GM12891 (cell line): ENCODE measurements around the gene ZNF648.

Source experiments
- POLR2A ChIP-seq: IDR thresholded peaks from 2 replicates; pipeline ENCODE4 v1.6.1; 2011; ENCODE audit warnings: low read depth, low read length, control low read depth
- POLR2AphosphoS5 ChIP-seq: IDR thresholded peaks from 2 replicates; pipeline ENCODE4 v1.6.1; 2011; ENCODE audit warnings: low read depth, low read length, control low read depth
- TAF1 ChIP-seq: IDR thresholded peaks from 2 replicates; pipeline ENCODE4 v1.6.1; 2011; ENCODE audit warnings: low read depth, low read length, control low read depth

- TF ChIP-seq TAF1 = no peak
- TF ChIP-seq POLR2AphosphoS5 = no peak
- no peak for TF ChIP-seq POLR2A
These were observed 3.1 kb upstream of the ZNF648 start for GRCh38 chr1:182064611-182065010.
